ENCODE measurements around the gene SFXN2.

SFXN2 gene

DNA sequence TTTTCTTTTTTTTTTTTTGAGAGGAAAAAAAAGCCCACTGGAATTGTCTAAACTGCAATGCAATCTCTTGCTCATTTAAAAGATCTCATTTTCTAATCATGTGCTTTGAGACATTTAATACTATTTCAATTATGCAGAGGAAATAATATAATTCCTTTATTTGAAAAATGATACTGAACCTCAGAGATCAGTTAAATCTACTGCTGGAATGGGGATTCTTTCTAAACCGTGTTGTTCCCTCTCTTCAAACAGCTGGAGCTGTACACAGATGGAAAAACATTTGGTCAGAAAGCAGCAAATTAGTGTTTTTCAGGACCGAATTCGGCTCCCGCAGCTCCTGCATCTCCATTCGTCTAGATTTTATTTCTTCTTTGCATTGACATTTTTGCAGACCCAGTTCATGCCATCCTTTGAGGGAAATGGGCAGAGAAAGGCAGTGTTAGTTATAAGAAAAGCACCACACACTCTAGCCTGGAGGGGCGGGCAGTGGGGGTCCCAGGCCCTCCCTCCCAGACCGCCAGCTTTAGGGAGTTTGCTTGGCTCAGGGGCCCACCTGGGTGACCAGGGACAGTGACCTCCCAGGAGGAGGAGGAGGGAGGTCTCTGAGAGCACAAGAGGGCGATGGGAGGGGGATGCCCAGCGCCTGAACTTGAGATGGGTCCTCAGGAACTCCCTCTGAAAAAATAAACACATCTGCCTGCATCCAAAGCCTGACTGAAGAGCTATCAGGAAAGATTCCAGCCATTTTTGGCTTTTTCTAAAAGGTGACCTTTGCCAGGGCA is 37.7 kb upstream of the SFXN2 start:
- no peaks in the 10 kb centered on the region for H3K79me2 ChIP-seq (ENCODE audit: low read length)
- H3K9me3 ChIP-seq (replicated peaks; ENCODE audit: insufficient read depth, low read length) = no peaks in the 10 kb centered on the region
- no peaks in the 10 kb centered on the region for H3K9me2 ChIP-seq (replicated peaks; ENCODE audit: insufficient read depth, low read length)
- no peak overlapping the region for H3K4me3 ChIP-seq (ENCODE audit: low read length)
- no peak for TF ChIP-seq EZH2phosphoT487 (IDR thresholded peaks at IDR 0.05; ENCODE audit: low read length)
- TF ChIP-seq, protein P1, sequence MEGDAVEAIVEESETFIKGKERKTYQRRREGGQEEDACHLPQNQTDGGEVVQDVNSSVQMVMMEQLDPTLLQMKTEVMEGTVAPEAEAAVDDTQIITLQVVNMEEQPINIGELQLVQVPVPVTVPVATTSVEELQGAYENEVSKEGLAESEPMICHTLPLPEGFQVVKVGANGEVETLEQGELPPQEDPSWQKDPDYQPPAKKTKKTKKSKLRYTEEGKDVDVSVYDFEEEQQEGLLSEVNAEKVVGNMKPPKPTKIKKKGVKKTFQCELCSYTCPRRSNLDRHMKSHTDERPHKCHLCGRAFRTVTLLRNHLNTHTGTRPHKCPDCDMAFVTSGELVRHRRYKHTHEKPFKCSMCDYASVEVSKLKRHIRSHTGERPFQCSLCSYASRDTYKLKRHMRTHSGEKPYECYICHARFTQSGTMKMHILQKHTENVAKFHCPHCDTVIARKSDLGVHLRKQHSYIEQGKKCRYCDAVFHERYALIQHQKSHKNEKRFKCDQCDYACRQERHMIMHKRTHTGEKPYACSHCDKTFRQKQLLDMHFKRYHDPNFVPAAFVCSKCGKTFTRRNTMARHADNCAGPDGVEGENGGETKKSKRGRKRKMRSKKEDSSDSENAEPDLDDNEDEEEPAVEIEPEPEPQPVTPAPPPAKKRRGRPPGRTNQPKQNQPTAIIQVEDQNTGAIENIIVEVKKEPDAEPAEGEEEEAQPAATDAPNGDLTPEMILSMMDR (IDR thresholded peaks at IDR 0.05; ENCODE audit: low read length) = no peak
- TF ChIP-seq EZH2 (optimal IDR thresholded peaks at IDR 0.05; ENCODE audit: low read depth, low read length) = no peak
- no peaks in the 10 kb centered on the region for H3K4me1 ChIP-seq (ENCODE audit: low read length)
- H3K4me2 ChIP-seq (ENCODE audit: low read depth, low read length) = peak overlapping the region; percentile 26; the same call in 1 of the 2 replicates
- H3K9ac ChIP-seq (ENCODE audit: low read length) = no peak overlapping the region
- no peaks in the 10 kb centered on the region for H3K36me3 ChIP-seq (replicated peaks; ENCODE audit: insufficient read depth, low read length)
- no peaks in the 10 kb centered on the region for H4K20me1 ChIP-seq (ENCODE audit: insufficient read depth, low read length)
- H3K27me3 ChIP-seq (replicated peaks; ENCODE audit: insufficient read depth, low read length) = no peaks in the 10 kb centered on the region
- H3K27ac ChIP-seq (ENCODE audit: low read length) = no peak overlapping the region; the same call in 1 of the 2 replicates
- no peak overlapping the region for H2AFZ ChIP-seq (ENCODE audit: low read length)
- H3F3A ChIP-seq (ENCODE audit: insufficient read depth, low read length) = 0 out of 2 replicates have a peak, but pooled peaks cover 4% of the 10 kb centered on the region
- DNase-seq = no peak

DNA sequence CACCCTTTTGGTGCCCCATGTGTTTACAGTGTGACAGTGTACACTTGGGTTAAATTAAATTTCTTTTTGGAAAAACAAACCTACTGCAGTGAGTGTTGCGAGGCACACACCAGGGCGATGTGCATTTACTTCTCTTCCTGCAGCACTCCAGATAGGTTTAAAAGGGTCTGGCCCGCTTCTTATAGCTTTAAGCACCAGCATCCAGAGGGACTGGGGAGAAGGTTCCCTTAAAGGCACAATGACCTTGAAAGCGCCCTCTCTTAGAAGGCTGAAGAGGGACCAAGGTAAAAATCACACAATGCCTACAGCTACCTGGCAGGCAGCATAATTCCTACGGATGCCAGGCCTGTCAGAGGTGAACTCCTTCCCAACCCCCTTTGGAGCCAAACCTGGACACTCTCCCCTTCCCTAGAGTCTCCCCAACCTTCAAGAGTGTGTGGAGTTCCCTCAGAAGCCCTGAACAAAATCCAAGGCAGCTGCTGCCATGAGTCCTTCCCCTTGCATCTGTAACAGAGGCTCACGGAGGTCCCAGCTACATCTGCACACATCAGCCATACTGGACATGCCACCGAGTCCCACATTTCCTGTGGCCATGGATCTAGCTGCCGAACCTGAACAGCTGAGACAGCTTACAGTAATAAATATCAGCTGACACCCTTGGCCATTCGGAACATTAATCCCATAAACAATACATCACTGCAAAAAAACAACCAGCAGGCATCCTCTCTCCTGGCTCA is 36.9 kb upstream of the SFXN2 start:
- Histone ChIP-seq H3K4me3 (ENCODE audit: low read length) (no peak overlapping the region), H3K4me2 (ENCODE audit: low read depth, low read length) (no peak overlapping the region), H3K27ac (ENCODE audit: low read length) (no peak overlapping the region), H3K36me3 (replicated peaks; ENCODE audit: insufficient read depth, low read length) (no peaks in the 10 kb centered on the region), H3F3A (ENCODE audit: insufficient read depth, low read length) (0 out of 2 replicates have a peak, but pooled peaks cover 4% of the 10 kb centered on the region), H3K9me3 (replicated peaks; ENCODE audit: insufficient read depth, low read length) (no peaks in the 10 kb centered on the region), H3K79me2 (ENCODE audit: low read length) (no peaks in the 10 kb centered on the region), H3K27me3 (replicated peaks; ENCODE audit: insufficient read depth, low read length) (no peaks in the 10 kb centered on the region), H3K4me1 (ENCODE audit: low read length) (no peaks in the 10 kb centered on the region), H3K9ac (ENCODE audit: low read length) (no peak overlapping the region), H2AFZ (ENCODE audit: low read length) (no peak overlapping the region), H3K9me2 (replicated peaks; ENCODE audit: insufficient read depth, low read length) (no peaks in the 10 kb centered on the region), H4K20me1 (ENCODE audit: insufficient read depth, low read length) (no peaks in the 10 kb centered on the region)
- DNase-seq = no peak
- no peak for TF ChIP-seq EZH2 (optimal IDR thresholded peaks at IDR 0.05; ENCODE audit: low read depth, low read length)
- TF ChIP-seq, protein P1 (IDR thresholded peaks at IDR 0.05; ENCODE audit: low read length) = no peak
- no peak for TF ChIP-seq EZH2phosphoT487 (IDR thresholded peaks at IDR 0.05; ENCODE audit: low read length)

DNA sequence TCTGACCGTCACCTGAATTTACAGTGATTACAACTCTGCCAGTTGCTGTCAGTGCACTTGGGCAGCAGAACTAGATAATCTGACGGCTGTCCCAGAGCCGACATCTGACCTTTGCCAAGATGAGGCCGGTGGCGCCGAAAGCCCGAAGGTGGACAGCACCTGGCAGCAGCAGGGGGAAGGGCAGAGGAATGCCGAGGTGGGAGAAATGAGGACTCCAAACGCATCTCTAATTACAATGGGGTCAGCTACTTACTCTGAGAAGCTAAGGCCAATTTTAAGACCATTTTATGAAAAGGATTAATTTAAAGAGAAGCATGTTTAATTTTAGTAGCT is 36.4 kb upstream of the SFXN2 start:
- Histone ChIP-seq H3K79me2 (ENCODE audit: low read length) (no peaks in the 10 kb centered on the region), H3K4me2 (ENCODE audit: low read depth, low read length) (no peak overlapping the region), H4K20me1 (ENCODE audit: insufficient read depth, low read length) (no peaks in the 10 kb centered on the region), H3K9me3 (replicated peaks; ENCODE audit: insufficient read depth, low read length) (no peaks in the 10 kb centered on the region), H3K4me3 (ENCODE audit: low read length) (no peak overlapping the region), H3K9ac (ENCODE audit: low read length) (no peak overlapping the region), H3K27me3 (replicated peaks; ENCODE audit: insufficient read depth, low read length) (no peaks in the 10 kb centered on the region), H3K27ac (ENCODE audit: low read length) (no peak overlapping the region), H3F3A (ENCODE audit: insufficient read depth, low read length) (0 out of 2 replicates have a peak, but pooled peaks cover 4% of the 10 kb centered on the region), H3K36me3 (replicated peaks; ENCODE audit: insufficient read depth, low read length) (no peaks in the 10 kb centered on the region), H3K9me2 (replicated peaks; ENCODE audit: insufficient read depth, low read length) (no peaks in the 10 kb centered on the region), H3K4me1 (ENCODE audit: low read length) (no peaks in the 10 kb centered on the region), H2AFZ (ENCODE audit: low read length) (no peak overlapping the region)
- TF ChIP-seq, protein P1 (IDR thresholded peaks at IDR 0.05; ENCODE audit: low read length) = no peak
- TF ChIP-seq EZH2 (optimal IDR thresholded peaks at IDR 0.05; ENCODE audit: low read depth, low read length) (no peak), EZH2phosphoT487 (IDR thresholded peaks at IDR 0.05; ENCODE audit: low read length) (no peak)
- no peak for DNase-seq
